HG03135 (cell line): ENCODE data around the gene PAX9.
"Not testable (repeated sequence)": the region's sequence is repeated elsewhere in the genome, so short reads cannot be mapped to it uniquely, and the experiment has no call there.

Experiments
- ATAC-seq: cut with Tn5 transposase; IDR thresholded peaks from one replicate; pipeline ENCODE4 v1.9.1; 2021; ENCODE audit warnings: mild to moderate bottlenecking, moderate library complexity; ENCODE audit not compliant: unreplicated experiment

Gene PAX9

GRCh38 chr14:36671149-36671548, 9.5 kb downstream of the PAX9 start:
- ATAC-seq = no peak

GRCh38 chr14:36672095-36672494, 10.4 kb downstream of the PAX9 start:
- no peak for ATAC-seq

DNA sequence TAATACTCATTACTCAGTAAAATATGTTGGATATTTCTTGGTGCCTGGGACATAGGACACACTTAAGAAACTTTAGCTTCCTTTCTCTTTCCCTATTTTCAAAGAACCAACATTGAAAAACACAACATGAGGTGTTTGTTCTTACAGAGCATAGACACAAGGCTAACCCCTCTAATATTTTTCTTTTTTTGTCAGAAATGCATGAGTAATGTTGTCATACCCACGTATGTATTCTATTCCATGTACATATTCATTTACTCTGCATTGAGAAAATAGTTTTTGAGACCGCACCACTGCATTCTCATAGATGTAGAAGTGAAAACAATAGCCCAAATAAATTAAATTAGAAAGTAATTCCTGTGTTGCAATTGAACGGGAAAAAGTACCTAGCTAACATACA, 13.0 kb downstream of the PAX9 start:
- ATAC-seq = no peak

GRCh38 chr14:36675581-36675980, 13.9 kb downstream of the PAX9 start:
- no peak for ATAC-seq

- no peak for ATAC-seq
These were observed 14.6 kb downstream of the PAX9 start for GRCh38 chr14:36676236-36676635.

GRCh38 chr14:36682338-36682737, 20.7 kb downstream of the PAX9 start:
- ATAC-seq = no peak

DNA sequence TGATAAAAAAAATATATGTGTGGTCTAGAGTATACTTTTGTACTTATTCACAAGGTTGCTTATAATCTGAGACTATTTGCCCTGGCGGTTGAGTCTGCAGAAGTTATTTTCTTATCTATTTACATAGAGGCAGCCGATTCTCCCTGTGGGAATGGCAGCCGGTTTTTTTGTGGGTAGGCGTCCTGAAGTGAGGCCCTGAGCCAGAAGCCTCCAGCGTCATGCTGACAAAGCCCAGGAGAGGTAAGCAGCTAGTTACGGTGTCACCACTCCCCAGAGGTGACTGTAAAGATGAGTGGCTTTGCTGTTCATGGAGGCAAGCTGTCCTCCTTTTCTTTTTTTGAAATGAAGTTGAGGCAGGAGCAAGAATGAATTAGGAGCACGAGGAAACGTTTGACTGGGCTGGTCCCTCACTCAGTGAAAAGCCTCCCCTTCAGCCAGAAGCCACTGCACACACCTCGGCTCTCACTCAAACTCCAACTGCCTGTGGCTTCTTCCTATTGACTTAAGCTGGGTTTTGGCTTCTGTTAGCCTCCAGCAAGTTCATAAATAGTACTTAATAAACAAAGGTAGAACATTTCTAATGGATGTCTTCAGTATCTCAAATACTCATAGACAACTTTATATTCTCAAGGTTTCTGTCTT, 21.5 kb downstream of the PAX9 start:
- ATAC-seq = no peak

DNA sequence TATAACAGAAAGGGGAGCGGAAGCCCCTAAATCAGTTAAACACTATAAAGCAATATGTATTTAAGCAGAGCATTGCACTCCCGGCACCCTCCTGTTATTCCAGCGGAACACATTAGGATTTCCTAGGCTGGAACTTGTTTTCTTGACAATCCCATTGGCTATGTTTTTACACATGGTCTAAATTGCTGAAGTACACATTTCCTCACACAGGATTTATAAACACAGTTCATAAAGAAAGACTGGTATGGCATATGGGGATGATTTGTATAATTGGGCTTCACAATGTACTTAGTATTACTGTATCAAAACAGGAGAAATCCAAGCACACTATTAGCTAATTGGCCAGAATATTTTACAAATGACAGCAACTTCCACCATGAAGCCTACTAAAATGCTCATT, 23.3 kb downstream of the PAX9 start:
- ATAC-seq = no peak

GRCh38 chr14:36690311-36691040, 28.8 kb downstream of the PAX9 start:
- ATAC-seq = no peak

DNA sequence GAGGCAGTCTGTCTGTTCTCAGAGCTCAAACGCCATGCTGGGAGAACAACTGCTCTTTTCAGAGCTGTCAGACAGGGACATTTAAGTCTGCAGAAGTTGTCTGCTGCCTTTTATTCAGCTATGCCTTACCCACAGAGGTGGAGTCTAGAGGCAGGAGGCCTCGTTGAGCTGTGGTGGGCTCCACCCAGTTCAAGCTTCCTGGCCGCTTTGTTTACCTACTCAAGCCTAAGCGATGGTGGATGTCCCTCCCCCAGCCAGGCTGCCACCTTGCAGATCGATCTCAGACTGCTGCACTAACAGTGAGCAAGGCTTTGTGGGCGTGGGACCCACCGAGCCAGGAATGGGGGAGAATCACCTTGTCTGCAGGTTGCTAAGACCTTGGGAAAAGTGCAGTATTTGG, 37.8 kb downstream of the PAX9 start:
- not testable (repeated sequence) for ATAC-seq

GRCh38 chr14:36700651-36701050, 39.0 kb downstream of the PAX9 start:
- ATAC-seq = no peak

DNA sequence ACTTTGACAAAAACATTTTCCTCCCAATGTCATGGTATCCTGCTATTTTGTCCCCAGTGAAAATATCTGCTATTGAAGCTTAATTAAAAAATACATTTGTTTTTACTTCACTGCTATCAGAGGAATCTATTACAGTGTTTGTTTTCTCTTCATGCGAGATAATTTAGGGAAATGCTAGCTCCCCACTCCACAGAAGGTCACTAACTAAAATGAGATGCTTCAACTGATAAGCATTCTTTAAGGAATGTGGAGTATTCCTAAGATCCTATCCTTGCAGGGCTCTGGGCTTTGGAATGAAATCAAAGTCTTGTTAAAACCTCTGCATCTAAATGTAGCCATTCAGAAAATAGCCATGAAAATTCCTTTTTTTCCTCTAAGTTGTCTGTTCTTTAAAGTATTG, 39.5 kb downstream of the PAX9 start:
- no peak for ATAC-seq

DNA sequence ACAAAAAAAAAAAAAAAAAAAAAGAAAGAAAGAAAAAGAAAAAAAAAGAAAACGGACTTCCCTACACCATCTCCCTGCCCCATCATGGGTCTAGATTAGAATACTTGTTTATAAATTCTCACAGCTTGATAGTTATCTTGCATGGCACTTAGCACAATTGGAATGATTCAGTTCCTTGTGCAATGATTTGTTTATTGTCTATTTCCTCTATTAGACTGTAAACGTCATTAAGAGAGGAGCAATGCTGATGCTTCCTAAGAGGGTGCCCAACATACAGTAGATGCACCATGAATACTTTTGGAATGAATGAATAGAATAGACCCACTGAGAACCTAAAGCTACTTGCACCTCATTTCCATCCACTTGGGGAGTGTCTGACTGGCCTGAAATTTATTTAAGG, 40.8 kb downstream of the PAX9 start:
- no peak for ATAC-seq

DNA sequence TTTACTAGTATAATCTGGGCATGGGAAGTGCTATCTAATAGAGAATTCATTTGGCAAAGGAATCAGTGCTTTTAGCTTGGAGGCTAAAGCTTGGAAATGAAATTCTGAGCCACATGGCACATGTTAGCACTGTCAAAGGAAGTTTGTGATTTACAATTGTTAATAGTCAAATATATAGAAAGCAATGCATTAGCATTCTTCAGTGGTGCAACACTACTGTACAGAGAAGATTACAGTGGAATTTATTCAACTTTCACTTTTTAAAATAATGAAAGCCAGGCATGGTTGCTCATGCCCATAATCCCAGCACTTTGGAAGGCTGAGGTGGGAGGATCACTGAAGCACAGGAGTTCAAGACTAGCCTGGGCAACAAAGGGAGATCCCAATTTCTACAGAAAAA, 45.9 kb downstream of the PAX9 start:
- ATAC-seq = no peak

- ATAC-seq = no peak
These were observed 52.5 kb downstream of the PAX9 start for GRCh38 chr14:36713960-36714703.

DNA sequence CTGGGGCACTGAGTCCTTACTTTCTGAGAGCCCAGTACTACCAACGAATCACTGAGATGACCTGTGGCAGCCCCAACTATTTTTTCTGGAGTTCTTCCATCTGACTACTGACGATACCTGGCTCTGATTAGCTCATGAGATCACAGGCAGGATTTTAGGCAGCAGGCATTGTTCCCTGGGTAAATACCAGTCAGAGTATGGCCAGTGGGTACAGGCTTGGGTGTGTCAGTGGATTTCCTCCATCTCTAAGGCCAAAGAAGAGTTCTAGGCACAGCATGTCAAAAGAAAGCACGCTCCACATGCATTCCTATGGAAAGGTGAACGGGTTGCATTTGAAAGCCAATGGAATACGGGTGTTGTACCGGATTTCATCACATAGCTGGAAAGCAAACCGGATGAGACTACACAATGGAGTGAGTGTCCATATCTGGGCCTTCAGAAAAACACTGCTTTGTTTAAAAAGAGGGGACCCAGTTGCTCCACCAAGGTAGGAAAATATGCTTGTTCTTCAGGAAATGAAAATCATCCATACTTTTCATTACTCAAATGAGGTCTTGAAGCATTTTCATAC, 55.0 kb downstream of the PAX9 start:
- ATAC-seq = no peak

DNA sequence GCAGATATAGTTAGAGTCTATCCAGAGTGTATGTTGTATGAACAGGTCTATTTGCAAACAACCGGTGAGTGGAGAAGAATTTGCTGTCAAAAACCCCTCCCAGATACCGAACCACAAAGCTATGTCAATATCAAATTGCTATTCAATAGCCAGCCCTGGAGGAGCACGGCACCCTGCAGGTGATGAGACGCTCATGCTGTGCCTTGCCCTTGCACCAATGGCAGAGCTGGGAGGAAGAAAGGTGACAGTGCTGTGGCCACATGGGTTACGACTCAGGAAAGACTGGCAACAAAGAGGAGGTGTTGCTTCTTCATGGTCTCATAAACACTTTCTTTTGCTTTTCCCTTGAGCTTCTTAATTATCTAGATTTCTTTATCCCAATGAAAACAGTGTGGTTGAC, 55.7 kb downstream of the PAX9 start:
- ATAC-seq = no peak

DNA sequence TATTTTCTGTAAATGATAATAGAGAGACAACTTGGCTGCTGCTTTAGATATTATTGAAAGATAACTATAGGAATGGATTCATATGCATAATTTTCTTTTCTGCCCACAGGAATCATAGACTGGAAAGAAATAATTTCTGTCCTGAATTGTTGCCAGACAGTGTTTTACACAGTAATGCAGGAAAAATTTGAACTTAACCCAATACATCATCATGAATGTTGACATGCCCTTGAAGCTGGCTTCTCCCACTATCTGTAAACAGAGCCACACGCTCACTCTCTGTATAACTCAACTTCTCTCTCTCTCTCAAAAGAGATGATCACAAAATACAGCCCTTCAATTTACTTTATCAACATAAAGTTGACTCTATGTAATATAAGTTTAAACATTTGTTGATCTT, 56.6 kb downstream of the PAX9 start:
- no peak for ATAC-seq

GRCh38 chr14:36719823-36720222, 58.2 kb downstream of the PAX9 start:
- no peak for ATAC-seq

- no peak for ATAC-seq
These were observed 59.0 kb downstream of the PAX9 start for GRCh38 chr14:36720657-36721056.

- no peak for ATAC-seq
These were observed 60.2 kb downstream of the PAX9 start for GRCh38 chr14:36721877-36722276.

DNA sequence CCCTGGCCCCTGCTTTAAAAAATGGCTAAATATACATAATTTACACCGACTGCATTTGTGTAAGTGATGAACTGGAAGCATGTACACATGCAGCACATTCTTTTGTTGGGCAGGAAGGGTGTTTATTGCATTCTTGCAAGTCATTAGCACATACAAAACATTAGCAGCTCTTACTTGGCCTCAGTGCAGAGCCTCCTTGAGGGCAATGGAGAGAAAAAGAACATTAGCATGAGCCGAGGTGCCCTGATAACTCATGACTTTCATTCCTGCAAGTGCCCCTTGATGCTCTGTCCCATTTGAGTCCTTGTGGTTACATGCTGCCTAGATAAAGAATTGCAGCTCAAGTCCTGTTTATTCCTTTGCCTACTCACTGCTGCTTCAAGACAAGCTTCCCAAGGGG, 61.9 kb downstream of the PAX9 start:
- ATAC-seq = no peak
